GM23338 (cell line): ENCODE results near the gene MRPS7. TPM values are rescaled to one million over a fixed set of nuclear protein-coding genes. Genes with fewer than 3 reads are reported as not detected.

Source experiments
- ATAC-seq: fragments of 200-7000 bp; cut with Tn5 transposase; 3 replicates; pipeline ENCODE4 v1.9.1; 2020
- DNase-seq: peaks from one replicate; pipeline ENCODE4 v3.0.0-alpha.2; 2015; ENCODE audit warnings: low spot score
- H2AFZ ChIP-seq: fragments of 200-600 bp; sonication (generic); 2 replicates; pipeline ENCODE4 v1.8.0; 2016; ENCODE audit warnings: antibody characterized with exemption, mild to moderate bottlenecking, moderate library complexity
- H3F3A ChIP-seq: fragments of 200-600 bp; sonication (generic); replicated peaks from 2 replicates; pipeline ENCODE4 v1.8.0; 2017; ENCODE audit warnings: antibody characterized with exemption, mixed run types, low read depth
- H3K27ac ChIP-seq: fragments of 200-600 bp; sonication (generic); 2 replicates; pipeline ENCODE4 v1.6.1; 2016; ENCODE audit warnings: low read depth
- H3K27me3 ChIP-seq: fragments of 200-600 bp; sonication (generic); 2 replicates; pipeline ENCODE4 v1.8.0; 2016; ENCODE audit warnings: mild to moderate bottlenecking, mixed run types, moderate library complexity; ENCODE audit not compliant: insufficient read depth
- H3K36me3 ChIP-seq: fragments of 200-600 bp; sonication (generic); 2 replicates; pipeline ENCODE4 v1.8.0; 2016; ENCODE audit warnings: mild to moderate bottlenecking; ENCODE audit not compliant: insufficient read depth
- H3K4me1 ChIP-seq: fragments of 200-600 bp; sonication (generic); 2 replicates; pipeline ENCODE4 v1.8.0; 2016; ENCODE audit warnings: mild to moderate bottlenecking, moderate library complexity; ENCODE audit not compliant: insufficient read depth
- H3K4me2 ChIP-seq: fragments of 200-600 bp; sonication (generic); 2 replicates; pipeline ENCODE4 v1.7.1; 2017; ENCODE audit warnings: mixed run types
- H3K4me3 ChIP-seq: fragments of 200-600 bp; sonication (generic); 2 replicates; pipeline ENCODE4 v1.6.1; 2016; ENCODE audit warnings: mixed run types
- H3K79me2 ChIP-seq: fragments of 200-600 bp; sonication (generic); replicated peaks from 2 replicates; pipeline ENCODE4 v1.8.0; 2017; ENCODE audit warnings: mild to moderate bottlenecking; ENCODE audit not compliant: insufficient read depth
- H3K9me2 ChIP-seq: fragments of 200-600 bp; sonication (generic); 2 replicates; pipeline ENCODE4 v1.8.0; 2017; ENCODE audit not compliant: insufficient read depth
- H4K20me1 ChIP-seq: fragments of 200-600 bp; sonication (generic); replicated peaks from 2 replicates; pipeline ENCODE4 v1.8.0; 2017; ENCODE audit warnings: mild to moderate bottlenecking; ENCODE audit not compliant: insufficient read depth
- H3K27ac Mint-ChIP-seq: 2 replicates; pipeline ENCODE4 v1.8.0; 2020; ENCODE audit warnings: inconsistent platforms, mild to moderate bottlenecking, moderate library complexity, mixed read lengths
- H3K27me3 Mint-ChIP-seq: 3 replicates; pipeline ENCODE4 v1.8.0; 2022; ENCODE audit warnings: low read depth, mild to moderate bottlenecking, moderate library complexity, mixed read lengths, inconsistent platforms; ENCODE audit not compliant: insufficient read depth, poor library complexity
- H3K36me3 Mint-ChIP-seq: 3 replicates; pipeline ENCODE4 v1.8.0; 2021; ENCODE audit warnings: low read depth, mild to moderate bottlenecking, inconsistent platforms, moderate library complexity, mixed read lengths
- H3K4me1 Mint-ChIP-seq: 3 replicates; pipeline ENCODE4 v1.8.0; 2020; ENCODE audit warnings: mild to moderate bottlenecking, inconsistent platforms, mixed read lengths
- H3K4me3 Mint-ChIP-seq: 3 replicates; pipeline ENCODE4 v1.8.0; 2021; ENCODE audit warnings: moderate library complexity, mild to moderate bottlenecking, inconsistent platforms, mixed read lengths
- H3K9me3 Mint-ChIP-seq: 3 replicates; pipeline ENCODE4 v1.8.0; 2020; ENCODE audit warnings: moderate library complexity, mild to moderate bottlenecking, inconsistent platforms, mixed read lengths
- CREB1 ChIP-seq: fragments of 250-450 bp; sonication (Bioruptor Pico); IDR thresholded peaks from 2 replicates; pipeline ENCODE4 v1.5.0; 2020; ENCODE audit warnings: low read depth, mild to moderate bottlenecking, moderate library complexity
- EZH2 ChIP-seq: fragments of 200-600 bp; sonication (generic); IDR thresholded peaks from one replicate; pipeline ENCODE4 v1.8.0; 2017; ENCODE audit warnings: antibody characterized with exemption, mild to moderate bottlenecking, low read depth; ENCODE audit not compliant: unreplicated experiment
- NANOG ChIP-seq: IDR thresholded peaks from 2 replicates; pipeline ENCODE4 v1.6.1; 2016; ENCODE audit warnings: antibody characterized with exemption, borderline replicate concordance
- POLR2AphosphoS5 ChIP-seq: IDR thresholded peaks from 2 replicates; pipeline ENCODE4 v1.6.1; 2016; ENCODE audit warnings: antibody characterized with exemption, low read depth
- STAT1 ChIP-seq: IDR thresholded peaks from one replicate; pipeline ENCODE4 v1.6.1; 2016; ENCODE audit warnings: antibody characterized with exemption; ENCODE audit not compliant: unreplicated experiment
- ZNF114 ChIP-seq: fragments of 250-450 bp; sonication (Bioruptor Pico); IDR thresholded peaks from 2 replicates; pipeline ENCODE4 v1.5.0; 2020; ENCODE audit warnings: mild to moderate bottlenecking, moderate library complexity
- long read RNA-seq: library from polyadenylated mRNA; unstranded; transcript quantifications from one replicate; pipeline ENCODE4 v2.0.0, GENCODE V29; 2020; ENCODE audit not compliant: unreplicated experiment
- polyA plus RNA-seq: library from polyadenylated mRNA; unstranded; fragments of >200 nt; fragmentation: Nextera tagmentation; extraction: Ambion mirVana; gene quantifications from 2 replicates; pipeline ENCODE4 v1.2.1, GENCODE V29; 2016
- total RNA-seq: library from RNA; depleted of rRNA; stranded (reverse); fragments of >200 nt; shearing (Covaris generic); gene quantifications from 2 replicates; pipeline ENCODE4 v1.2.3, GENCODE V29; 2014; rRNA removed
- TF ChIP-seq, protein P1 (sequence below), 2 experiments: fragments of 200-600 bp in 1 of 2; sonication (generic) in 1 of 2; conservative IDR thresholded peaks; 2 replicates each; pipeline versions ENCODE4 v1.5.1 to v1.6.1; 2016 to 2017; ENCODE audit warnings: antibody characterized with exemption in 2 of 2, low read depth in 2 of 2, mild to moderate bottlenecking in 2 of 2, moderate library complexity in 1 of 2
- TF ChIP-seq, protein P2 (sequence below): IDR thresholded peaks from 2 replicates; pipeline ENCODE4 v1.6.1; 2016; ENCODE audit warnings: antibody characterized with exemption

The MRPS7 gene
- total RNA-seq (60.6 and 72.8 TPM in 2 replicates), polyA plus RNA-seq (104 and 114 TPM in 2 replicates)
- long read RNA-seq, transcript MRPS7-201 (5 exons, 1,406 nt) = major isoform, 151 of 185 reads
- long read RNA-seq, transcript MRPS7-203 (4 exons, 1,638 nt) = minor isoform, 13 of 185 reads
- long read RNA-seq, partial matches to known transcripts = 0 of 185 reads
- long read RNA-seq, other reads (novel, unspliced or antisense) = 18 of 185 reads

DNA sequence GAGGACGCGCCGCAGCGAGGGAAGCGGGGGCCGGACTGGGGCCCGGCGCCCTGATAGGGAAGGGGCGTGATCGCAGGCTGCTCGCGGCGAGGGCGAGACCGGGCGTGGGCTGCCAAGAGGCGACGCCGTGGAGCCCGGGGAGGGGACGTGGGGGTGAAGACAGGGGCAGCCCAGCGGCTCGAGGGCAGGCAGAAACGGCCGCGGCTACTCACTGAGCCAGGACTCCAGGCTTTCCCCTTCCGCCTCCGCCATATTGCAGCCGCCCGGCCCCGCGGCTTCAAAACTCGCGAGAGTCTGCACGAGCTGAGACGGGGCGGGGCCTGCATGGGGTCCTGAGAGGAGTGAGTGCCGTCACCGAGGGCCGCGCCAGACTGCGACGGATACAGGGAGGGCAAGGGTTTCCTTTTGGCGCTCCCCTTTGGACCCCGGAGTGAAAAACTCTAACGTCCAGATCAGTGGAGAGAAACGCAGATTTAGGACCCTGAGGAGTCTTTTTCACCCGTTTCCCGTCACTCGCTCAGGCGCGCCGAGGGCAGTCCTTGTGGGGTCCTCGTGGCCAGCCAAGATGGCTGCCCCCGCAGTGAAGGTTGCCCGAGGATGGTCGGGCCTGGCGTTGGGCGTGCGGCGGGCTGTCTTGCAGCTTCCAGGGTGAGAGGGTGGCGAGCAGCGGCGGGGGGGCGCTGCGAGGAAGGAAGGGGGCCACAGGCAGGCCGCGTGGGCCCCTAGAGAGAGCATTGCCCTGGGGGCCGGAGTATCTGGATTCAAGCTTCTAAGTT is at the start of gene MRPS7, which contains the start of gene GGA3:
Gene MRPS7, plus strand, starts transcription at position 544 of the 776 bp plus-strand sequence. Its CDS starts 22 bp downstream, at position 566.
Gene GGA3, minus strand, starts transcription at position 271 of the 776 bp plus-strand sequence. Its CDS starts 19 bp downstream, at position 252.
- Histone ChIP-seq H3F3A (peaks cover 28% of the 10 kb centered on the region), H3K79me2 (peaks cover 74% of the 10 kb centered on the region), H3K36me3 (peaks cover 19% of the 10 kb centered on the region), H3K27me3 (no peaks in the 10 kb centered on the region), H3K4me3 (peak within 1 kb of the TSS; percentile 98), H3K4me1 (peaks cover 9% of the 10 kb centered on the region), H4K20me1 (peaks cover 8% of the 10 kb centered on the region), H3K4me2 (peak within 1 kb of the TSS; percentile 94), H3K9me2 (no peaks in the 10 kb centered on the region), H3K27ac (peak within 1 kb of the TSS; percentile 98), H2AFZ (peak within 1 kb of the TSS; percentile 87)
- DNase-seq = peak; percentile 98
- TF ChIP-seq NANOG (no peak), CREB1 (CRISPR knock-in tag) (peak; percentile 79), EZH2 (no peak), POLR2AphosphoS5 (peak; percentile 75), ZNF114 (CRISPR knock-in tag) (no peak)
- TF ChIP-seq, protein P1, sequence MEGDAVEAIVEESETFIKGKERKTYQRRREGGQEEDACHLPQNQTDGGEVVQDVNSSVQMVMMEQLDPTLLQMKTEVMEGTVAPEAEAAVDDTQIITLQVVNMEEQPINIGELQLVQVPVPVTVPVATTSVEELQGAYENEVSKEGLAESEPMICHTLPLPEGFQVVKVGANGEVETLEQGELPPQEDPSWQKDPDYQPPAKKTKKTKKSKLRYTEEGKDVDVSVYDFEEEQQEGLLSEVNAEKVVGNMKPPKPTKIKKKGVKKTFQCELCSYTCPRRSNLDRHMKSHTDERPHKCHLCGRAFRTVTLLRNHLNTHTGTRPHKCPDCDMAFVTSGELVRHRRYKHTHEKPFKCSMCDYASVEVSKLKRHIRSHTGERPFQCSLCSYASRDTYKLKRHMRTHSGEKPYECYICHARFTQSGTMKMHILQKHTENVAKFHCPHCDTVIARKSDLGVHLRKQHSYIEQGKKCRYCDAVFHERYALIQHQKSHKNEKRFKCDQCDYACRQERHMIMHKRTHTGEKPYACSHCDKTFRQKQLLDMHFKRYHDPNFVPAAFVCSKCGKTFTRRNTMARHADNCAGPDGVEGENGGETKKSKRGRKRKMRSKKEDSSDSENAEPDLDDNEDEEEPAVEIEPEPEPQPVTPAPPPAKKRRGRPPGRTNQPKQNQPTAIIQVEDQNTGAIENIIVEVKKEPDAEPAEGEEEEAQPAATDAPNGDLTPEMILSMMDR (conservative IDR thresholded peaks at IDR 0.05; ENCODE audit: low read depth in 2 of 2) = no peak
- TF ChIP-seq, protein P2, sequence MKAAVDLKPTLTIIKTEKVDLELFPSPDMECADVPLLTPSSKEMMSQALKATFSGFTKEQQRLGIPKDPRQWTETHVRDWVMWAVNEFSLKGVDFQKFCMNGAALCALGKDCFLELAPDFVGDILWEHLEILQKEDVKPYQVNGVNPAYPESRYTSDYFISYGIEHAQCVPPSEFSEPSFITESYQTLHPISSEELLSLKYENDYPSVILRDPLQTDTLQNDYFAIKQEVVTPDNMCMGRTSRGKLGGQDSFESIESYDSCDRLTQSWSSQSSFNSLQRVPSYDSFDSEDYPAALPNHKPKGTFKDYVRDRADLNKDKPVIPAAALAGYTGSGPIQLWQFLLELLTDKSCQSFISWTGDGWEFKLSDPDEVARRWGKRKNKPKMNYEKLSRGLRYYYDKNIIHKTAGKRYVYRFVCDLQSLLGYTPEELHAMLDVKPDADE = peak; percentile 52; the same call in 1 of the 2 replicates
- Mint-ChIP-seq H3K36me3 (peaks cover 41% of the 10 kb centered on the region; the same call in 2 of the 3 replicates), H3K9me3 (no peaks in the 10 kb centered on the region), H3K27me3 (peaks cover 5% of the 10 kb centered on the region), H3K4me3 (peak within 1 kb of the TSS; percentile 91), H3K4me1 (peaks cover 23% of the 10 kb centered on the region), H3K27ac (peak within 1 kb of the TSS; percentile 100)
- peak; percentile 94 for ATAC-seq

DNA sequence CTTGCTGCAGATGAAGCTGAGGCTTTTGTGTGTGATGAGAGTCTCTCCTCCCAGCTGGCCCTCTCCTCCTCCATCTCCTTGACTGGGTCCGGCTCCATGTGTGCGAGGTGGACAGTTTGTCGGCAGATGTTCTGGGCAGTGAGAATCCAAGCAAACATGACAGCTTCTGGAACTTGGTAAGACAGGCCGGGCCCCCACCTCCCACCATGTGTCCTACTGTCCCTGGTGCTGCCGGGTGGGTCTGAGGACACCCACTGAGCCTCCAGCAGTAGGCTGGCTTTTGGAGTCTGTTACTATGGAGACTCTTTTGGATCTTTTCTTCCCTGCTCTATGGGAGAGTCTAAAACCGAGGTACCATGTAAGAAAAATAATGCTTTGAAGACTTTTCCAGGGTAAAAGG is 43.5 kb upstream of the MRPS7 start:
- peaks cover 74% of the 10 kb centered on the region for H3K36me3 Mint-ChIP-seq
- H3K4me3 Mint-ChIP-seq = no peak overlapping the region

More for the DNA sequence above, 43.5 kb upstream of the MRPS7 start:
- ATAC-seq = no peak
- no peak overlapping the region for H3K4me2 ChIP-seq
- H3K79me2 ChIP-seq = 0 out of 2 replicates have a peak, but pooled peaks cover 4% of the 10 kb centered on the region
- Mint-ChIP-seq H3K27me3 (no peaks in the 10 kb centered on the region), H3K9me3 (no peaks in the 10 kb centered on the region; the same call in 2 of the 3 replicates), H3K4me1 (no peaks in the 10 kb centered on the region), H3K27ac (no peak overlapping the region)
- TF ChIP-seq STAT1 = no peak
- TF ChIP-seq POLR2AphosphoS5 = no peak
- TF ChIP-seq NANOG = no peak
- no peak overlapping the region for H3K27ac ChIP-seq
- H3K27me3 ChIP-seq = no peaks in the 10 kb centered on the region
- no peak overlapping the region for H2AFZ ChIP-seq
- DNase-seq = no peak
- H4K20me1 ChIP-seq = peaks cover 7% of the 10 kb centered on the region
- H3K36me3 ChIP-seq = peaks cover 62% of the 10 kb centered on the region
- H3K4me1 ChIP-seq = no peaks in the 10 kb centered on the region
- H3K9me2 ChIP-seq = no peaks in the 10 kb centered on the region
- H3F3A ChIP-seq = 0 out of 2 replicates have a peak, but pooled peaks cover 14% of the 10 kb centered on the region
- H3K4me3 ChIP-seq = no peak overlapping the region
